HL-60 (cell line): ENCODE measurements around the gene MAGI2.

Source experiments
- DNase-seq, 2 experiments: peaks; one replicate each; pipeline ENCODE4 v3.0.0-alpha.2; 2010 to 2020; ENCODE audit warnings: low read depth in 1 of 2, low spot score in 1 of 2
- H3K27ac ChIP-seq: fragments of 250-450 bp; sonication (Bioruptor Pico); replicated peaks from 2 replicates; pipeline ENCODE4 v1.5.1; 2020; ENCODE audit warnings: mild to moderate bottlenecking, moderate library complexity
- H3K27me3 ChIP-seq: fragments of 250-450 bp; sonication (Bioruptor Pico); 2 replicates; pipeline ENCODE4 v1.5.1; 2021; ENCODE audit warnings: mild to moderate bottlenecking, moderate library complexity; ENCODE audit not compliant: insufficient read depth, poor library complexity, severe bottlenecking
- H3K4me3 ChIP-seq: replicated peaks from 2 replicates; pipeline ENCODE4 v1.5.1; 2011; ENCODE audit warnings: mild to moderate bottlenecking, control low read depth, low read length; ENCODE audit not compliant: insufficient read depth
- GABPA ChIP-seq: IDR thresholded peaks from 2 replicates; pipeline ENCODE4 v1.6.1; 2012; ENCODE audit warnings: low read depth
- POLR2AphosphoS5 ChIP-seq: IDR thresholded peaks from 2 replicates; pipeline ENCODE4 v1.6.1; 2012; ENCODE audit warnings: low read depth
- SPI1 ChIP-seq: IDR thresholded peaks from 2 replicates; pipeline ENCODE4 v1.6.1; 2012; ENCODE audit warnings: low read depth, mild to moderate bottlenecking, borderline replicate concordance
- TF ChIP-seq, protein P1 (sequence below): IDR thresholded peaks from one replicate; pipeline ENCODE4 v1.5.1; 2011; ENCODE audit warnings: low read length, control low read depth, inconsistent platforms; ENCODE audit not compliant: insufficient read depth
- TF ChIP-seq, protein P2 (sequence below): IDR thresholded peaks from 2 replicates; pipeline ENCODE4 v1.6.1; 2012; ENCODE audit warnings: low read depth; ENCODE audit not compliant: insufficient replicate concordance

The MAGI2 gene

DNA sequence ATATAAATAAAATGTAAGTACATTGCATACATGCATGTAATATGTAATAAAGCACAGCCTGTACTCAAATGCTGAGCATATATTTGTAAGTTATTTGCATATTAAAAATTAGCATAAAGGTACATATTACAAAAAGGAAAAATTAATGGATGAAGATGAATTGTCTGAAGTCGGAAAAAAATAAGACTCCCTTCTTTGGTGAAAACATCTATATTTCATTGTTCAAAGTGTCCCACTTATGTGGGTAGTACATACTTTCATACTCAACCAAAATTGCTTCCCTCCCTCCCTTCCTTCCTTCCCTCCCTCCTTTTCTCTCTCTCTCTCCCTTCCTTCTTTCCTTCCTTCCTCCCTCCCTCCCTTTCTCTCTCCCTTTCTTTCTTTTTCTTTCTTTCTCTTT lies 498.1 kb downstream of the MAGI2 start:
- Histone ChIP-seq H3K27ac (no peak overlapping the region), H3K27me3 (no peaks in the 10 kb centered on the region), H3K4me3 (no peak overlapping the region)
- TF ChIP-seq, protein P1, sequence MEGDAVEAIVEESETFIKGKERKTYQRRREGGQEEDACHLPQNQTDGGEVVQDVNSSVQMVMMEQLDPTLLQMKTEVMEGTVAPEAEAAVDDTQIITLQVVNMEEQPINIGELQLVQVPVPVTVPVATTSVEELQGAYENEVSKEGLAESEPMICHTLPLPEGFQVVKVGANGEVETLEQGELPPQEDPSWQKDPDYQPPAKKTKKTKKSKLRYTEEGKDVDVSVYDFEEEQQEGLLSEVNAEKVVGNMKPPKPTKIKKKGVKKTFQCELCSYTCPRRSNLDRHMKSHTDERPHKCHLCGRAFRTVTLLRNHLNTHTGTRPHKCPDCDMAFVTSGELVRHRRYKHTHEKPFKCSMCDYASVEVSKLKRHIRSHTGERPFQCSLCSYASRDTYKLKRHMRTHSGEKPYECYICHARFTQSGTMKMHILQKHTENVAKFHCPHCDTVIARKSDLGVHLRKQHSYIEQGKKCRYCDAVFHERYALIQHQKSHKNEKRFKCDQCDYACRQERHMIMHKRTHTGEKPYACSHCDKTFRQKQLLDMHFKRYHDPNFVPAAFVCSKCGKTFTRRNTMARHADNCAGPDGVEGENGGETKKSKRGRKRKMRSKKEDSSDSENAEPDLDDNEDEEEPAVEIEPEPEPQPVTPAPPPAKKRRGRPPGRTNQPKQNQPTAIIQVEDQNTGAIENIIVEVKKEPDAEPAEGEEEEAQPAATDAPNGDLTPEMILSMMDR, result no peak
- TF ChIP-seq POLR2AphosphoS5 (no peak), GABPA (no peak), SPI1 (no peak)
- TF ChIP-seq, protein P2, sequence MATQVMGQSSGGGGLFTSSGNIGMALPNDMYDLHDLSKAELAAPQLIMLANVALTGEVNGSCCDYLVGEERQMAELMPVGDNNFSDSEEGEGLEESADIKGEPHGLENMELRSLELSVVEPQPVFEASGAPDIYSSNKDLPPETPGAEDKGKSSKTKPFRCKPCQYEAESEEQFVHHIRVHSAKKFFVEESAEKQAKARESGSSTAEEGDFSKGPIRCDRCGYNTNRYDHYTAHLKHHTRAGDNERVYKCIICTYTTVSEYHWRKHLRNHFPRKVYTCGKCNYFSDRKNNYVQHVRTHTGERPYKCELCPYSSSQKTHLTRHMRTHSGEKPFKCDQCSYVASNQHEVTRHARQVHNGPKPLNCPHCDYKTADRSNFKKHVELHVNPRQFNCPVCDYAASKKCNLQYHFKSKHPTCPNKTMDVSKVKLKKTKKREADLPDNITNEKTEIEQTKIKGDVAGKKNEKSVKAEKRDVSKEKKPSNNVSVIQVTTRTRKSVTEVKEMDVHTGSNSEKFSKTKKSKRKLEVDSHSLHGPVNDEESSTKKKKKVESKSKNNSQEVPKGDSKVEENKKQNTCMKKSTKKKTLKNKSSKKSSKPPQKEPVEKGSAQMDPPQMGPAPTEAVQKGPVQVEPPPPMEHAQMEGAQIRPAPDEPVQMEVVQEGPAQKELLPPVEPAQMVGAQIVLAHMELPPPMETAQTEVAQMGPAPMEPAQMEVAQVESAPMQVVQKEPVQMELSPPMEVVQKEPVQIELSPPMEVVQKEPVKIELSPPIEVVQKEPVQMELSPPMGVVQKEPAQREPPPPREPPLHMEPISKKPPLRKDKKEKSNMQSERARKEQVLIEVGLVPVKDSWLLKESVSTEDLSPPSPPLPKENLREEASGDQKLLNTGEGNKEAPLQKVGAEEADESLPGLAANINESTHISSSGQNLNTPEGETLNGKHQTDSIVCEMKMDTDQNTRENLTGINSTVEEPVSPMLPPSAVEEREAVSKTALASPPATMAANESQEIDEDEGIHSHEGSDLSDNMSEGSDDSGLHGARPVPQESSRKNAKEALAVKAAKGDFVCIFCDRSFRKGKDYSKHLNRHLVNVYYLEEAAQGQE, result no peak
- DNase-seq, result no peak

DNA sequence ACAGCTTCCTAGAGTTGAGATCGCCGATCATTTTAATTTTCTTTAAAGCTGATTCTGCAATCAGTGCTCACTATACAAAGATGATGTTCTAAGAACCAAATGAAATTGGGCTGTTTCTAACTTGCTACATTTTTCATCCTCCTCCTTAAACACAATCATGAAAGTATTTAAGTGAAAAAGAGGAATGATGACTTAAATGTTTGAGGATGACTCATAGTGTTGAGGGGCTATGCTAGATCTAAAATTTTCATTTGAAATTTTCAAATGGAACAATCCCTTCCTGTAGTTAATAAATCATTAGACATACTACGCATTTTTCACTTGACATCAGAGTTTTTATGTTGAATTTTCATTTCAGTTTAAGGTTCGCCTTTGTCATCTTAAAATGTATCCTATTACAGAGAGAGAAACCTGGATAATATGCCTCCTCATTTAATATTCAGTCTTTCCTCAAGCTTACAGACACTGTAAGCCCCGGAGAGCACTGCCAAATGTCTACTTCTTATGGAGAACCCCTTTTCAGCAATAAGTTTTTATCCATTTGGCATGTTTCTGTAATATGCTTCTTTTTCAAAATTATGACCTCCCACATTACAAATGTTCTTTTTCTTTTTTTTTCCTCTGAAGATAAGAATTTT lies 499.6 kb downstream of the MAGI2 start:
- no peak for TF ChIP-seq SPI1
- no peak for TF ChIP-seq GABPA
- TF ChIP-seq, protein P2, result no peak
- TF ChIP-seq POLR2AphosphoS5, result no peak
- TF ChIP-seq, protein P1, result no peak
- Histone ChIP-seq H3K27me3 (no peaks in the 10 kb centered on the region), H3K27ac (no peak overlapping the region), H3K4me3 (no peak overlapping the region)
- no peak for DNase-seq

- no peak overlapping the region for H3K27ac ChIP-seq
- H3K4me3 ChIP-seq, result no peak overlapping the region
- DNase-seq, result no peak
- no peaks in the 10 kb centered on the region for H3K27me3 ChIP-seq
- TF ChIP-seq POLR2AphosphoS5, result no peak
- TF ChIP-seq GABPA, result no peak
- no peak for TF ChIP-seq SPI1
- TF ChIP-seq, protein P2, result no peak
- TF ChIP-seq, protein P1, result no peak
These were observed 500.4 kb downstream of the MAGI2 start for GRCh38 chr7:78953090-78953489.
